Measurements from ENCODE around the gene RBM26.
A peak's percentile ranks its signal among the peaks of the same experiment; 100 is the strongest.

Gene RBM26

DNA sequence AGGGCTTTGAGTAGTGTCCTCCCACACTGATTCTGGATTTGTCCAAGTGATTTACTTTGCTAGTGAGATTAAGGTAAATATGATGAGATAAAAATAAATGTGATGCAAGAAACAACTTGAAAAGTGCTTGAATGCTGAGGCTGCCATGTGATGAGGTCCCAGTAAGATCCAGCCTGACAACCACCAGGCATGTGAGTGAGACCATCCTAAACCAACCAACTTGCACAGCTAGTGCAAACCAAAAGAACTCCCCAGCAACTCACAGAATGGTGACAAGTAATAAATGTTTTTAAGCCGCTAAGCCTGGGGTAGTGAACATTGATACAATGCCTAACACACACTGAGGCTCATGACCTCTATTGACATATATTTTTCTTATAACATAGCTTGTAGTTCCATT, 13.3 kb upstream of the RBM26 start:
- Mint-ChIP-seq H3K4me3 (no peak overlapping the region), H3K27me3 (ENCODE audit: low read depth) (no peaks in the 10 kb centered on the region), H3K36me3 (ENCODE audit: low read depth) (no peaks in the 10 kb centered on the region), H3K9me3 (no peaks in the 10 kb centered on the region), H3K4me1 (no peaks in the 10 kb centered on the region), H3K27ac (no peak overlapping the region)
- no peak for TF ChIP-seq CTCF (IDR thresholded peaks at IDR 0.05; ENCODE audit: unreplicated experiment in 3 of 3)

- TF ChIP-seq CTCF (IDR thresholded peaks at IDR 0.05; ENCODE audit: unreplicated experiment in 3 of 3) = no peak
These were observed 11.7 kb upstream of the RBM26 start for GRCh38 chr13:79417741-79418140.

DNA sequence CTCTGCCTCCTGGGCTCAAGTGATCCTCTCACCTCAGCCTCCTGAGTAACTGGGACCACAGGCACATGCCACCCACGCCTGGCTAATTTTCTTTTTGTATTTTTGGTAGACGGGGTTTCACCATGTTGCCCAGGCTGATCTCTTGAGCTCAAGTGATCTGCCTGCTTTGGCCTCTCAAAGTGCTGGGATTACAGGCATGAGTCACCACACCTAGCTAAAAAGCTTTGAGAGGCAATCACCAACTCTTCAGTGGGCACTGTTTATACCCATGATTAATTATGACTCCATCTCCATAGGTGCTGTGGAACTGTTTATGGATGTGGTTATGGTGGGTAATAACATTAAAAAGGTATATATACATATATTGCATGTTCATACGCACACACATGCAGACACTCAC, 7.5 kb upstream of the RBM26 start:
- H3K27me3 Mint-ChIP-seq (ENCODE audit: low read depth) = no peaks in the 10 kb centered on the region
- peaks cover 15% of the 10 kb centered on the region for H3K4me1 Mint-ChIP-seq
- H3K36me3 Mint-ChIP-seq (ENCODE audit: low read depth) = no peaks in the 10 kb centered on the region
- no peak overlapping the region for H3K27ac Mint-ChIP-seq
- no peaks in the 10 kb centered on the region for H3K9me3 Mint-ChIP-seq
- H3K4me3 Mint-ChIP-seq = no peak overlapping the region
- TF ChIP-seq CTCF (IDR thresholded peaks at IDR 0.05; ENCODE audit: unreplicated experiment in 3 of 3) = no peak

More at GRCh38 chr13:79417741-79418140, 11.7 kb upstream of the RBM26 start:
- Mint-ChIP-seq H3K36me3 (ENCODE audit: low read depth) (no peaks in the 10 kb centered on the region), H3K27me3 (ENCODE audit: low read depth) (no peaks in the 10 kb centered on the region), H3K4me1 (no peaks in the 10 kb centered on the region), H3K4me3 (no peak overlapping the region), H3K27ac (no peak overlapping the region), H3K9me3 (no peaks in the 10 kb centered on the region)

DNA sequence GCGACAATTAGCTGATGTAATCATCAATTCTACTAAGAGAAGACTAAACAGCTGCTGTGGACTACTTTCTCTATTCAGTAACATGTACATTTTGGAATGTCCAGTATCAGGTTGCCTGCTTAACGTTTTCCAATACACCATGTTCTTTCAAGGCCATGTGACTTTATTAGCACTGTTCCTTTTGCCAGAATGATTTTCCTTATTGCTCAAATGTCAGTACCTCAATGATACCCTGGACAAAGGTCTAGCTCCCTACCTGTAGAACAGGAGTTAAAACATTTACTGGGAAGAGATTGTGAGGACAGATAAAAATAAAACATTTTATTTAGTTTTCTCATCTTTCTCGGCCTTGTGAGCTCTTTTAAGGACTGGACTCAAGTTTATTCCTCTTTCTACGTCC, 3.8 kb upstream of the RBM26 start:
- H3K36me3 Mint-ChIP-seq (ENCODE audit: low read depth) = no peaks in the 10 kb centered on the region
- no peaks in the 10 kb centered on the region for H3K27me3 Mint-ChIP-seq (ENCODE audit: low read depth)
- TF ChIP-seq CTCF (IDR thresholded peaks at IDR 0.05; ENCODE audit: unreplicated experiment in 3 of 3) = no peak
- H3K4me1 Mint-ChIP-seq = peaks cover 35% of the 10 kb centered on the region
- H3K27ac Mint-ChIP-seq = peak overlapping the region; percentile 11 to 32 (median 26)
- H3K4me3 Mint-ChIP-seq = peak overlapping the region in 2 of 3 experiments; percentile 48 to 65
- H3K9me3 Mint-ChIP-seq = no peaks in the 10 kb centered on the region

- no peaks in the 10 kb centered on the region for H3K9me3 Mint-ChIP-seq
- peaks cover 35% of the 10 kb centered on the region for H3K4me1 Mint-ChIP-seq
- peak overlapping the region; percentile 93 to 97 (median 97) for H3K4me3 Mint-ChIP-seq
- no peaks in the 10 kb centered on the region for H3K27me3 Mint-ChIP-seq (ENCODE audit: low read depth)
- no peak for TF ChIP-seq CTCF (IDR thresholded peaks at IDR 0.05; ENCODE audit: unreplicated experiment in 3 of 3)
- H3K27ac Mint-ChIP-seq = peak overlapping the region in 2 of 3 experiments; percentile 55 to 100
- H3K36me3 Mint-ChIP-seq (ENCODE audit: low read depth) = peaks cover 3% of the 10 kb centered on the region
These were observed 1.4 kb upstream of the RBM26 start for GRCh38 chr13:79407349-79407979.

DNA sequence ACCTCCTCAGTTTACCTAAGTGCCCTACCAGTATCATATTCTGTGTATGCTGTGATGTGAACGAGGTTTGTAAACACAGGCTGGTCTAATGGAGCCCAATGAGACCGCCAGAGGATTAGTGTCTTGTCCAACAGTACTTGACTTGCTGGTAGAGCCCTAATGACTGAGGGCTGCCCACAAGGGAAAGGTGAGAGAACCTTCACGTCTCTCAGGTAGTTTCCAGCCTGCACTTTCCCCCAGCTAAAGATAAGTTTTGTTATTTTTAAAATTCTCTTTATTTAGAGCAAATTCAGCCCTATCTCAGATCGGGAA, 498 bp upstream of the RBM26 start:
- Mint-ChIP-seq H3K4me3 (peak overlapping the region; percentile 93 to 97 (median 97)), H3K27ac (peak overlapping the region in 1 of 3 experiments; percentile 100), H3K4me1 (peaks cover 37% of the 10 kb centered on the region), H3K27me3 (ENCODE audit: low read depth) (no peaks in the 10 kb centered on the region), H3K36me3 (ENCODE audit: low read depth) (peaks cover 6% of the 10 kb centered on the region), H3K9me3 (no peaks in the 10 kb centered on the region)
- no peak for TF ChIP-seq CTCF (IDR thresholded peaks at IDR 0.05; ENCODE audit: unreplicated experiment in 3 of 3)

Data from nephron (organoid).